ENCODE data around the gene RIMBP2. TPM values are rescaled to one million over a fixed set of nuclear protein-coding genes. Genes with fewer than 3 reads are reported as not detected.

RIMBP2 gene
- total and polyA plus RNA-seq, 9 of the 15 experiments (the other 6 are each of a cell fraction or from before 2014, with no cell fraction given): not detected

GRCh38 chr12:130449291-130449690 lies 266.8 kb downstream of the RIMBP2 start:
- TF ChIP-seq ETV6 (IDR thresholded peaks at IDR 0.05; ENCODE audit: borderline replicate concordance in 1 of 2, low read depth in 2 of 2, low read length in 1 of 2): no peak
- no peak for TF ChIP-seq ETV6 (CRISPR knock-in tag; IDR thresholded peaks at IDR 0.05; ENCODE audit: borderline replicate concordance)
- no peak for TF ChIP-seq ZNF212 (CRISPR knock-in tag; IDR thresholded peaks at IDR 0.05)
- TF ChIP-seq IFI16 (CRISPR knock-in tag; IDR thresholded peaks at IDR 0.05): no peak
- no peak for TF ChIP-seq ZNF324 (CRISPR knock-in tag; IDR thresholded peaks at IDR 0.05)
- TF ChIP-seq HDGF (IDR thresholded peaks at IDR 0.05): no peak
- no peak for TF ChIP-seq ILK (tag; IDR thresholded peaks at IDR 0.05; ENCODE audit: borderline replicate concordance, low read depth)
- TF ChIP-seq ZBTB12 (CRISPR knock-in tag; IDR thresholded peaks at IDR 0.05): no peak
- TF ChIP-seq ZNF224 (CRISPR knock-in tag; IDR thresholded peaks at IDR 0.05): no peak
- TF ChIP-seq NR2C2 (CRISPR knock-in tag; IDR thresholded peaks at IDR 0.05): no peak
- TF ChIP-seq NR2C2 (tag; IDR thresholded peaks at IDR 0.05): no peak
- TF ChIP-seq HNRNPLL (IDR thresholded peaks at IDR 0.05; ENCODE audit: low read depth, low read length, poor library complexity, severe bottlenecking): no peak
- ChIA-PET CTCF (ENCODE audit: low intra/inter-chr PET ratio) (interaction anchor here (0.6 kb wide), 1 partner anchor 85 kb away, joined by 3 read pairs; no protein-coding TSS in a partner anchor), POLR2A (no interaction called here)
- Histone ChIP-seq H3K4me1 (replicated peaks in 1 of 2; ENCODE audit: control insufficient read depth in 2 of 2, insufficient read depth in 2 of 2, low read length in 2 of 2) (peaks cover 0 to 13% of the 10 kb centered on the region in 2 experiments; a peak in 2 of 5 replicates), H3K9ac (ENCODE audit: insufficient read depth in 1 of 2, low read depth in 2 of 2, low read length in 2 of 2) (no peak overlapping the region), H3K4me2 (ENCODE audit: insufficient read depth, low read length) (no peak overlapping the region), H3K36me3 (ENCODE audit: control insufficient read depth, insufficient read depth, low read length) (no peaks in the 10 kb centered on the region), H3K4me3 (no peak overlapping the region), H4K20me1 (replicated peaks; ENCODE audit: control insufficient read depth, insufficient read depth, low read length) (peaks cover 5% of the 10 kb centered on the region; the same call in 1 of the 2 replicates), H3K27me3 (ENCODE audit: control insufficient read depth in 2 of 2, insufficient read depth in 2 of 2, low read length in 2 of 2) (peaks cover 16 to 92% of the 10 kb centered on the region in 2 experiments; a peak in 4 of 5 replicates), H3K79me2 (ENCODE audit: control insufficient read depth, insufficient read depth, low read length) (no peaks in the 10 kb centered on the region), H3K27ac (ENCODE audit: extremely low read depth, low read depth, low read length) (no peak overlapping the region), H3K9me1 (ENCODE audit: control insufficient read depth, insufficient read depth, low read length) (peaks cover 3% of the 10 kb centered on the region), H2AFZ (ENCODE audit: low read depth, low read length) (no peak overlapping the region), H3K9me3 (replicated peaks; ENCODE audit: control insufficient read depth, insufficient read depth, low read depth, low read length) (no peaks in the 10 kb centered on the region)
- intact Hi-C loops (cut with micrococcal nuclease): no loop called here
- BruUV-seq (replicated peaks): no TSS peak
- DNase-seq (ENCODE audit: extremely low read depth in 1 of 4, low spot score in 3 of 4) (no peak), FAIRE-seq (no peak), ATAC-seq (no peak)
- in situ Hi-C loops (cut with MboI): no loop called here
- 0% methylated on average over 17 of the region's 18 CpGs for WGBS (ENCODE audit: insufficient coverage, low coverage, missing lambda C conversion rate)

Measured in K562 (cell line).